ENCODE measurements around the gene ACSL1.
A peak's percentile ranks its signal among the peaks of the same experiment; 100 is the strongest.

The ACSL1 gene

DNA sequence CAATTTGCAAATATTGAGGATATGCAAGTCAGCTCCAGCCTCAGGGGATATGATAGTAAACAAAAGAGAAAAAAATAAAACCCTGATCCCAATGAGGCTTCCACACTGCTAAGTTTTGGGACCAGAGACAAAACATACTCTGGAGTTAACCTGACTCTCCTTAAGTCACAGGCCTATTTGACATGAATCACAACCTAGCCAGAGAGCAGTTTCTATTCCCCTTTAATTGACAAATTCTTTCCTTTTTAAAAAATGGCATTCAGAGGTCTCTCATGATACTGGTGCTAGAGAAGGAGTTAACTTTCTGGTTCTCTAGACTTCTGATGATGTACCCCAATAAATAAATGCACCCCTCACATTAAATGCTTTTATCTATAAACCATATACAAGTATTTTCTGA is 8.8 kb downstream of the ACSL1 start:
- TF ChIP-seq CTCF (conservative IDR thresholded peaks at IDR 0.05): no peak
- peak overlapping the region; percentile 82; the same call in 1 of the 2 replicates for H3K27ac ChIP-seq

GRCh38 chr4:184815046-184815877 is 10.5 kb downstream of the ACSL1 start:
- peak overlapping the region; percentile 82 for H3K27ac ChIP-seq
- TF ChIP-seq CTCF (conservative IDR thresholded peaks at IDR 0.05): no peak

- no peak for TF ChIP-seq CTCF (conservative IDR thresholded peaks at IDR 0.05)
These were observed 11.1 kb downstream of the ACSL1 start for GRCh38 chr4:184814686-184815045.

DNA sequence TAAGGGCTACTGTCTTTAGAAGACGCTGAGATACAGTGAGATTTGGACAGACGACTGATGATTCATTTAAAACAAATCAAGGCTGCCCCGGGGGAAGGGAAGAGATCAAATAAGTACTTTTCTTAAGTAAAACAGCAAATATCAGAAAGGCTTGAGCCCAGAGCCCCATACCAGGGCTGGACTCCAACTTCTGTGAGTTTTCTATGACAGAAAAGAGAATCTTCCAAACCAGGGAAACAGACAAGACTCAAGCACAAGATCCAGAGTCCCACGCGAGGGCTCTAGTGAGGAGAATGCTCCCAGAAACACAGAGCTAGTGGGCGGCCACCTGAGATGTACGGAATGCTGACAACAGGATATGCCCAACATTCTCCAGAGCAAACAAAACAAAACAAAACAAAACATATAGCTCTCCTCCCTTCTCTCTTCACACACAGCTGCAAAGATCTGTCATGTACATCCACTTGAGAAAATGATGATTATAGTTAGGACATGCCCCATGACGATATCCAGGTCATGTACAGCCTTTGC is 13.1 kb downstream of the ACSL1 start:
- no peak overlapping the region; the same call in 1 of the 2 replicates for H3K27ac ChIP-seq
- TF ChIP-seq CTCF (conservative IDR thresholded peaks at IDR 0.05): no peak

More at GRCh38 chr4:184814686-184815045, 11.1 kb downstream of the ACSL1 start:
- H3K27ac ChIP-seq: peak overlapping the region; percentile 82

GRCh38 chr4:184812199-184812542 is 13.6 kb downstream of the ACSL1 start:
- TF ChIP-seq CTCF (conservative IDR thresholded peaks at IDR 0.05): no peak
- H3K27ac ChIP-seq: no peak overlapping the region

- TF ChIP-seq CTCF (conservative IDR thresholded peaks at IDR 0.05): no peak
These were observed 14.1 kb downstream of the ACSL1 start for GRCh38 chr4:184811526-184812198.

GRCh38 chr4:184810720-184811119 is 15.0 kb downstream of the ACSL1 start:
- H3K27ac ChIP-seq: no peak overlapping the region
- no peak for TF ChIP-seq CTCF (conservative IDR thresholded peaks at IDR 0.05)

More at GRCh38 chr4:184811526-184812198, 14.1 kb downstream of the ACSL1 start:
- no peak overlapping the region for H3K27ac ChIP-seq

Measured in VCaP (cell line).